Stomach (tissue), 9 donors: Measurements from ENCODE around the gene DNAH17. TPM values are rescaled to one million over a fixed set of nuclear protein-coding genes. Genes with fewer than 3 reads are reported as not detected.

Source experiments
- DNase-seq, 2 donors: peaks; one replicate each; pipeline versions ENCODE4 v3.0.0 to v3.0.0-alpha.2; 2013 to 2019
- H3K27ac ChIP-seq, 5 donors: fragments of 200-600 bp in 4 of 5; sonication (generic) in 4 of 5; one replicate each; pipeline ENCODE4 v1.5.1; 2013 to 2019; ENCODE audit warnings: mild to moderate bottlenecking in 1 of 5, moderate library complexity in 1 of 5
- H3K27me3 ChIP-seq, 3 donors: fragments of 200-600 bp; sonication (generic); one replicate each; pipeline ENCODE4 v1.5.1; 2017 to 2019; ENCODE audit warnings: mixed run types in 1 of 3
- H3K36me3 ChIP-seq, 4 donors: fragments of 200-600 bp; sonication (generic); 1 replicate in 3 of 4; 2 replicates in 1 of 4; pipeline ENCODE4 v1.5.1; 2016 to 2019
- H3K4me1 ChIP-seq, 4 donors: fragments of 200-600 bp; sonication (generic); one replicate each; pipeline ENCODE4 v1.5.1; 2016 to 2019
- H3K4me3 ChIP-seq, 4 donors: fragments of 200-600 bp; sonication (generic) in 3 of 4; one replicate each; pipeline ENCODE4 v1.5.1; 2016 to 2019; ENCODE audit warnings: mild to moderate bottlenecking in 1 of 4
- H3K9me3 ChIP-seq, 4 donors: fragments of 200-600 bp; sonication (generic); one replicate each; pipeline ENCODE4 v1.5.1; 2016 to 2019
- CTCF ChIP-seq, 7 experiments: fragments of 450-650 bp in 4 of 7; fragments of 200-600 bp in 3 of 7; sonication (generic) in 3 of 7; IDR thresholded peaks; one replicate each; pipeline ENCODE4 v1.5.1; 2016 to 2019; ENCODE audit warnings: antibody characterized with exemption in 7 of 7, control low read depth in 2 of 7, mild to moderate bottlenecking in 1 of 7
- EP300 ChIP-seq: sonication (generic); formaldehyde crosslinking; IDR thresholded peaks from one replicate; pipeline ENCODE4 v1.6.1; 2017; ENCODE audit warnings: antibody characterized with exemption
- POLR2A ChIP-seq, 4 donors: fragments of 450-650 bp; IDR thresholded peaks; one replicate each; pipeline ENCODE4 v1.6.1; 2016; ENCODE audit warnings: antibody characterized with exemption in 4 of 4, control low read depth in 2 of 4, mild to moderate bottlenecking in 1 of 4, moderate library complexity in 1 of 4
- POLR2AphosphoS5 ChIP-seq, 3 donors: sonication (generic); formaldehyde crosslinking; IDR thresholded peaks; one replicate each; pipeline ENCODE4 v1.6.1; 2016; ENCODE audit warnings: antibody characterized with exemption in 3 of 3
- WGBS, 5 donors: extraction: QIAGEN DNeasy Blood & Tissue Kit in 3 of 5; methylation state at CpG; one replicate each; pipeline versions ENCODE4 v1.1.5 to v1.1.7; 2013 to 2018; 5-methylcytosine and 5-hydroxymethylcytosine counted together
- intact Hi-C: fragments of 100-400 bp; cut with DNase I; formaldehyde crosslinking; loops from one replicate; pipeline ENCODE4 v1.15.1; 2023; ENCODE audit warnings: low total_unique reads
- polyA plus RNA-seq, 3 donors: library from polyadenylated mRNA; stranded (reverse); fragments of 200-250 nt; gene quantifications; one replicate each; pipeline ENCODE4 v1.2.3, GENCODE V29; 2013
- total RNA-seq, 5 donors: library from RNA; depleted of rRNA; stranded (reverse); fragments of >200 nt; gene quantifications; one replicate each; pipeline versions ENCODE4 v1.1.0 to v1.2.3, GENCODE V29; 2014 to 2016
- donor health status: healthy with polysubstance abuse.
- donor health status: Bipolar disorder and iron deficiency.
- donor health status: healthy.

Gene DNAH17
- total and polyA plus RNA-seq, 8 donors = 0.03 to 2.4 (median 0.45) TPM; not detected in 5

- Histone ChIP-seq H3K4me1 (peaks cover 6 to 33% (median 12%) of the 10 kb centered on the region in 4 donors), H3K4me3 (no peak overlapping the region), H3K27ac (no peak overlapping the region), H3K9me3 (no peaks in the 10 kb centered on the region), H3K36me3 (peaks cover 64 to 90% (median 89%) of the 10 kb centered on the region in 4 donors), H3K27me3 (no peaks in the 10 kb centered on the region)
- DNase-seq = no peak
- TF ChIP-seq POLR2A (IDR thresholded peaks at IDR 0.05) = no peak
- no peak for TF ChIP-seq CTCF (IDR thresholded peaks at IDR 0.05)
- no peak for TF ChIP-seq POLR2AphosphoS5 (IDR thresholded peaks at IDR 0.05)
- no peak for TF ChIP-seq EP300
- intact Hi-C loops = no loop called here
- WGBS, 5 donors = 91 to 97% (median 96%) methylated on average over 14 of the region's 14 CpGs
Measured at GRCh38 chr17:78403822-78404221, 173.4 kb downstream of the DNAH17 start.

GRCh38 chr17:78401891-78402290 lies 175.3 kb downstream of the DNAH17 start:
- Histone ChIP-seq H3K27me3 (no peaks in the 10 kb centered on the region), H3K4me3 (no peak overlapping the region), H3K9me3 (no peaks in the 10 kb centered on the region), H3K4me1 (peaks cover 0 to 30% (median 18%) of the 10 kb centered on the region in 4 donors), H3K36me3 (peaks cover 75 to 100% (median 97%) of the 10 kb centered on the region in 4 donors), H3K27ac (no peak overlapping the region)
- WGBS, 5 donors = 58 to 85% (median 65%) methylated on average over 5 to 8 of the region's 8 CpGs
- intact Hi-C loops = no loop called here
- DNase-seq = no peak
- no peak for TF ChIP-seq POLR2AphosphoS5 (IDR thresholded peaks at IDR 0.05)
- no peak for TF ChIP-seq EP300
- TF ChIP-seq CTCF (IDR thresholded peaks at IDR 0.05) = no peak
- no peak for TF ChIP-seq POLR2A (IDR thresholded peaks at IDR 0.05)

GRCh38 chr17:78401246-78401645 lies 175.9 kb downstream of the DNAH17 start:
- TF ChIP-seq CTCF (IDR thresholded peaks at IDR 0.05) (no peak), POLR2AphosphoS5 (IDR thresholded peaks at IDR 0.05) (no peak), POLR2A (IDR thresholded peaks at IDR 0.05) (no peak), EP300 (no peak)
- Histone ChIP-seq H3K4me1 (peaks cover 0 to 33% (median 24%) of the 10 kb centered on the region in 4 donors), H3K4me3 (no peak overlapping the region), H3K27me3 (no peaks in the 10 kb centered on the region), H3K36me3 (peaks cover 71 to 100% (median 96%) of the 10 kb centered on the region in 4 donors), H3K27ac (no peak overlapping the region), H3K9me3 (no peaks in the 10 kb centered on the region)
- intact Hi-C loops = no loop called here
- no peak for DNase-seq
- WGBS, 5 donors = 65 to 78% (median 76%) methylated on average over 5 to 6 of the region's 6 CpGs

GRCh38 chr17:78400581-78401240 lies 176.5 kb downstream of the DNAH17 start:
- TF ChIP-seq POLR2A (IDR thresholded peaks at IDR 0.05) (no peak), EP300 (no peak), POLR2AphosphoS5 (IDR thresholded peaks at IDR 0.05) (no peak), CTCF (IDR thresholded peaks at IDR 0.05) (no peak)
- no peaks in the 10 kb centered on the region for H3K9me3 ChIP-seq
- H3K36me3 ChIP-seq = peaks cover 71 to 100% (median 94%) of the 10 kb centered on the region in 4 donors
- no peak for DNase-seq
- no peak overlapping the region for H3K27ac ChIP-seq
- intact Hi-C loops = no loop called here
- no peak overlapping the region for H3K4me3 ChIP-seq
- 84 to 91% (median 88%) methylated on average over 17 of the region's 17 CpGs for WGBS, 5 donors
- peaks cover 0 to 37% (median 26%) of the 10 kb centered on the region in 4 donors for H3K4me1 ChIP-seq
- H3K27me3 ChIP-seq = no peaks in the 10 kb centered on the region
